Hematopoietic multipotent progenitor cell (in vitro differentiated cells): ENCODE measurements around the gene IGFN1. TPM values are rescaled to one million over a fixed set of nuclear protein-coding genes. Genes with fewer than 3 reads are reported as not detected.

Experiments used
- DNase-seq, 3 donors: peaks; one replicate each; pipeline ENCODE4 v3.0.0-alpha.2; 2011 to 2015; ENCODE audit warnings: low read depth in 2 of 3, low spot score in 2 of 3
- total RNA-seq: library from RNA; depleted of rRNA; stranded (reverse); fragments of >200 nt; gene quantifications from one replicate; pipeline ENCODE4 v1.2.3, GENCODE V29; 2012

The IGFN1 gene
- not detected for total RNA-seq

GRCh38 chr1:201190624-201191051 is at the start of gene IGFN1:
IGFN1 (plus strand) TSS chr1:201190824; CDS start chr1:201193294, 2,470 bp downstream.
- DNase-seq, result no peak

- no peak for DNase-seq
Observed at GRCh38 chr1:201140941-201141260, 49.7 kb upstream of the IGFN1 start.

- no peak for DNase-seq
Observed at GRCh38 chr1:201141418-201141817, 49.2 kb upstream of the IGFN1 start.

GRCh38 chr1:201142011-201142848 is 48.4 kb upstream of the IGFN1 start:
- no peak for DNase-seq

GRCh38 chr1:201142849-201143725 is 47.5 kb upstream of the IGFN1 start:
- no peak for DNase-seq

- no peak for DNase-seq
Observed at GRCh38 chr1:201143726-201144635, 46.6 kb upstream of the IGFN1 start.

- no peak for DNase-seq
Observed at GRCh38 chr1:201144701-201145100, 45.9 kb upstream of the IGFN1 start.

GRCh38 chr1:201145132-201145531 is 45.5 kb upstream of the IGFN1 start:
- no peak for DNase-seq

GRCh38 chr1:201145816-201146215 is 44.8 kb upstream of the IGFN1 start:
- DNase-seq, result no peak

- no peak for DNase-seq
Observed at GRCh38 chr1:201146626-201147390, 43.8 kb upstream of the IGFN1 start.

GRCh38 chr1:201147396-201148015 is 43.1 kb upstream of the IGFN1 start:
- no peak for DNase-seq

- DNase-seq, result peak in 2 of 3 donors; percentile 38 to 60
Observed at GRCh38 chr1:201149400-201149799, 41.2 kb upstream of the IGFN1 start.

GRCh38 chr1:201153474-201154388 is 36.9 kb upstream of the IGFN1 start:
- peak in 2 of 3 donors; percentile 55 to 59 for DNase-seq

GRCh38 chr1:201154389-201155165 is 36.0 kb upstream of the IGFN1 start, which contains the start of gene TMEM9:
TMEM9 (minus strand) TSS chr1:201154474; CDS start chr1:201153923, 551 bp downstream.
- DNase-seq, result peak; percentile 92 to 98 (median 95)

GRCh38 chr1:201155354-201155753 is 35.3 kb upstream of the IGFN1 start:
- DNase-seq, result no peak

GRCh38 chr1:201156346-201156745 is 34.3 kb upstream of the IGFN1 start:
- no peak for DNase-seq

- DNase-seq, result no peak
Observed at GRCh38 chr1:201156819-201157218, 33.8 kb upstream of the IGFN1 start.
